Gastrocnemius medialis (tissue), 4 donors: ENCODE results near the gene SFXN5. TPM values are rescaled to one million over a fixed set of nuclear protein-coding genes. Genes with fewer than 3 reads are reported as not detected.

Experiments
- ATAC-seq, 2 donors: fragments of 150-250 bp; one replicate each; pipeline ENCODE4 v1.9.1; 2016
- DNase-seq, 2 donors: peaks; one replicate each; pipeline ENCODE4 v3.0.0-alpha.2; 2019
- H3K27ac ChIP-seq, 4 donors: fragments of 200-600 bp; sonication (generic); 1 replicate in 1 of 4; 2 replicates in 3 of 4; pipeline ENCODE4 v1.5.1; 2016 to 2018; ENCODE audit warnings: mild to moderate bottlenecking in 2 of 4, moderate library complexity in 1 of 4
- H3K27me3 ChIP-seq, 3 donors: fragments of 200-600 bp; sonication (generic) in 2 of 3; 1 replicate in 1 of 3; 2 replicates in 2 of 3; pipeline versions ENCODE4 v1.5.1 to v1.6.0; 2016 to 2019; ENCODE audit warnings: mild to moderate bottlenecking in 1 of 3, moderate library complexity in 1 of 3
- H3K36me3 ChIP-seq, 2 donors: fragments of 200-600 bp; sonication (generic) in 1 of 2; one replicate each; pipeline ENCODE4 v1.5.1; 2017 to 2018
- H3K4me1 ChIP-seq, 2 donors: fragments of 200-600 bp; sonication (generic) in 1 of 2; one replicate each; pipeline ENCODE4 v1.5.1; 2016 to 2017; ENCODE audit warnings: mild to moderate bottlenecking in 2 of 2
- H3K4me3 ChIP-seq, 4 donors: fragments of 200-600 bp; sonication (generic) in 3 of 4; 1 replicate in 1 of 4; 2 replicates in 3 of 4; pipeline ENCODE4 v1.5.1; 2016 to 2019; ENCODE audit warnings: mild to moderate bottlenecking in 2 of 4
- H3K9me3 ChIP-seq, 3 donors: fragments of 200-600 bp; sonication (generic) in 2 of 3; 1 replicate in 1 of 3; 2 replicates in 2 of 3; pipeline ENCODE4 v1.5.1; 2016 to 2019
- POLR2A ChIP-seq, 2 donors: fragments of 450-650 bp; IDR thresholded peaks; one replicate each; pipeline ENCODE4 v1.6.1; 2017; ENCODE audit warnings: antibody characterized with exemption in 2 of 2, mild to moderate bottlenecking in 2 of 2, moderate library complexity in 2 of 2
- in situ Hi-C, 4 donors: fragments of 200-750 bp; cut with MboI; loops; one replicate each; pipeline versions ENCODE4 v1.15.0 to v1.8.0; 2017; ENCODE audit warnings: low sequenced_read_pairs in 4 of 4
- intact Hi-C: fragments of 100-400 bp; cut with DNase I; formaldehyde crosslinking; loops from one replicate; pipeline ENCODE4 v1.15.1; 2023; ENCODE audit warnings: low total_unique reads
- total RNA-seq, 4 donors: library from RNA; depleted of rRNA; stranded (reverse); fragments of >200 nt; gene quantifications; one replicate each; pipeline versions ENCODE4 v1.1.0 to v1.2.3, GENCODE V29; 2016
- TF ChIP-seq, protein P1 (sequence below), 5 experiments: fragments of 450-650 bp in 3 of 5; fragments of 200-600 bp in 2 of 5; sonication (generic) in 2 of 5; IDR thresholded peaks in 4 of 5; conservative IDR thresholded peaks in 1 of 5; 1 replicate in 4 of 5; 2 replicates in 1 of 5; pipeline ENCODE4 v1.5.1; 2016 to 2019; ENCODE audit warnings: antibody characterized with exemption in 5 of 5, mild to moderate bottlenecking in 3 of 5, moderate library complexity in 3 of 5

SFXN5 gene
- total RNA-seq, 4 donors from 2014 or later: 6.8 to 22.7 (median 9.1) TPM

DNA sequence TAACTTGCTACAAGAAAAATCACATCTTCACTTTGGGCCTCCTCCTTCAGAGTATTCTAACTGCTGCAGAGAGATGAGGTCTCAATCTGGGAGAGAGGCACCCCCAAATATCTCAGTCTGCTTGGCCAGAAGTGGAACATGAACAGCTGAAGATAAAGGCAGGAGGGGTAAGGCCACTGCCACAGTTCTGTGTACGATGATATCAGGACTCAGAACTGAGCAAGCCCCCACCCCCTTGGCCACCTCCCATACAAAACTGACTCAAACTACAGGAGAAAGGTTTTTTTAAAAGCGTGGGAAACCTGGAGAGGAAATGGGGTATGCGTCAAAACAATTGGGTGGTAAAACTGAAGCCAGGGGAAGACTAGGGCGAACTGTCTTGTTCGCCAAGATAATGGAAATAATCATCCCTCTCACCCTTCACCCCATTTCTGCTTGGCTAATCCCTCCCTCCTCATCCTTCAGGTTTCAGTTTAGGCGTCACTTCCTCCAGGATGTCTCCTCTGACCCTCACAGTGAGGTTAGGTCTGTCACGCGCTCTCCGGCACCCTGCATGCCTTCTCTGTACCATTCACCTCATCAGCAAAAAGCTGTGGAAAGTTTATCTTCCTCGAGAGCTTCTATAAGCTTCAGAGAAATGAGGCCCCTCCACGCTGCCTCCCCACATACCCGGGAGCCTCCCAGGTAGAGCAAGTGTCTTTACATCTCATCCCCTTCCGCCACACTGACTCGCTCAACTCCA lies 64.4 kb downstream of the SFXN5 start:
- TF ChIP-seq, protein P1, sequence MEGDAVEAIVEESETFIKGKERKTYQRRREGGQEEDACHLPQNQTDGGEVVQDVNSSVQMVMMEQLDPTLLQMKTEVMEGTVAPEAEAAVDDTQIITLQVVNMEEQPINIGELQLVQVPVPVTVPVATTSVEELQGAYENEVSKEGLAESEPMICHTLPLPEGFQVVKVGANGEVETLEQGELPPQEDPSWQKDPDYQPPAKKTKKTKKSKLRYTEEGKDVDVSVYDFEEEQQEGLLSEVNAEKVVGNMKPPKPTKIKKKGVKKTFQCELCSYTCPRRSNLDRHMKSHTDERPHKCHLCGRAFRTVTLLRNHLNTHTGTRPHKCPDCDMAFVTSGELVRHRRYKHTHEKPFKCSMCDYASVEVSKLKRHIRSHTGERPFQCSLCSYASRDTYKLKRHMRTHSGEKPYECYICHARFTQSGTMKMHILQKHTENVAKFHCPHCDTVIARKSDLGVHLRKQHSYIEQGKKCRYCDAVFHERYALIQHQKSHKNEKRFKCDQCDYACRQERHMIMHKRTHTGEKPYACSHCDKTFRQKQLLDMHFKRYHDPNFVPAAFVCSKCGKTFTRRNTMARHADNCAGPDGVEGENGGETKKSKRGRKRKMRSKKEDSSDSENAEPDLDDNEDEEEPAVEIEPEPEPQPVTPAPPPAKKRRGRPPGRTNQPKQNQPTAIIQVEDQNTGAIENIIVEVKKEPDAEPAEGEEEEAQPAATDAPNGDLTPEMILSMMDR (IDR thresholded peaks at IDR 0.05 in 4 of 5, conservative IDR thresholded peaks at IDR 0.05 in 1 of 5): no peak
- no peak for TF ChIP-seq POLR2A (IDR thresholded peaks at IDR 0.05)
- Histone ChIP-seq H3K4me1 (peaks cover 0 to 7% of the 10 kb centered on the region in 2 donors), H3K4me3 (no peak overlapping the region), H3K27ac (no peak overlapping the region), H3K27me3 (no peaks in the 10 kb centered on the region), H3K9me3 (no peaks in the 10 kb centered on the region), H3K36me3 (no peaks in the 10 kb centered on the region)
- in situ Hi-C loops (loop anchor here in 1 of 4 donors (10.0 kb wide), 1 partner anchor 148 kb away; no protein-coding TSS in a partner anchor), intact Hi-C loops (no loop called here)
- ATAC-seq (no peak), DNase-seq (no peak)

DNA sequence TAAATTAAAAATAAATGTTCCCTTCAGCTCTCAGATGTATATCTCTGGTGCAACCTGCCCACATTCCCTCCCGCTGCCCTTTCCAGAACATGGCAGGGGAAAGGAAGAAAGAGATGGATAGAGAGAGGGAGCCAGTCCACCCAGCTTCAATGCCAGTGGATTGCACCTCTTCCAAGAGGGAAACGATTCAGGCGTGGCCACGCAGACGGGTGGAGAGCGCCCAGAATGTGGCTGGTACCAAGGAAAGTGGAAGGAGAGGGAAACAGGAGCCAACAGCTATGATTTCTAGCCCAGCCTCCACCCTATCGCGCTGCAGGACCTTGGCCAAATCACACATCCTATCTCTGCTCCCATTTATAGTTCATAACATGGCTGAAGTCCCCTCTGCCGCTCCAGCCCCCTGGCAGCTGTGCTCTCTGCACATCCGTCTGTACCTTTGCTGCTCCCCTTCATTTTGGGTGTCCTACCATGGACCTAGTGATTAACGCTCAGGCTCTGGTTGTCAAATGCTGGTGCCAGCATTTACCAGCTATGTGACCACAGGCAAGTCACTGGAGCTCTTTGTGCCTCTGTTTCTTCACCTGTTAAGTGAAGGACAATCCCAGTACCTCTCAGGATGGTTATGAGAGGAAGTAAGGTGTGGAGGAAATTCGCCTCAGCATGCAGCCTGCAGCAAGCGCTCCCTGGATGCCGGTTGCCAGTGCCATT lies 66.5 kb downstream of the SFXN5 start:
- Histone ChIP-seq H3K9me3 (no peaks in the 10 kb centered on the region), H3K4me3 (no peak overlapping the region), H3K27ac (no peak overlapping the region), H3K4me1 (peaks cover 0 to 7% of the 10 kb centered on the region in 2 donors), H3K36me3 (peaks cover 0 to 9% of the 10 kb centered on the region in 2 donors), H3K27me3 (no peaks in the 10 kb centered on the region)
- in situ Hi-C loops: loop anchor here in 1 of 4 donors (10.0 kb wide), 1 partner anchor 150 kb away; no protein-coding TSS in a partner anchor
- TF ChIP-seq, protein P1 (IDR thresholded peaks at IDR 0.05 in 4 of 5, conservative IDR thresholded peaks at IDR 0.05 in 1 of 5): no peak
- TF ChIP-seq POLR2A (IDR thresholded peaks at IDR 0.05): no peak
- ATAC-seq: no peak
- no peak for DNase-seq
- intact Hi-C loops: no loop called here

DNA sequence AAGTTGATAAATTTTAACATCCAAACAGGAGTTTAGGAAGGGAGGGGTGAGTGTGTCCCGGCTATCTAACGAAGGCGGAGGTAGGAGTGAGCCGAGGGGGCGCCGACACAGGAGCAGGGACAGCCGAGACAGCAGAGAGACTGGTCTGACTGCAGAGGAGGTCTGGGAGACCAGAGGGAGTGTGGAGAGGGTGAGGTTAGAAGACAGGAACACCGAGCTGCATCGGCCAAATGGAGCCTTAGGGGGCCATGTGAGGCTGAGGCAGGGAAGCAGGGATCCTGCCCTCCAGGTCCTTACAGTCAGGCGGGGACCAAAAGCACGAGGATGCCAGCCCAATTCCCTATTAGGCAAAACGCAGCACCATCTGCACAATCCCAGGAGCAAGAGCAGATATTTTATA lies 67.0 kb downstream of the SFXN5 start:
- peaks cover 0 to 7% of the 10 kb centered on the region in 2 donors for H3K4me1 ChIP-seq
- TF ChIP-seq POLR2A (IDR thresholded peaks at IDR 0.05): no peak
- TF ChIP-seq, protein P1 (IDR thresholded peaks at IDR 0.05 in 4 of 5, conservative IDR thresholded peaks at IDR 0.05 in 1 of 5): no peak
- no peak for ATAC-seq
- intact Hi-C loops (no loop called here), in situ Hi-C loops (loop anchor here in 1 of 4 donors (10.0 kb wide), 1 partner anchor 150 kb away; no protein-coding TSS in a partner anchor)
- H3K27me3 ChIP-seq: no peaks in the 10 kb centered on the region
- DNase-seq: no peak
- no peak overlapping the region for H3K27ac ChIP-seq
- H3K36me3 ChIP-seq: peaks cover 0 to 9% of the 10 kb centered on the region in 2 donors
- no peak overlapping the region for H3K4me3 ChIP-seq
- no peaks in the 10 kb centered on the region for H3K9me3 ChIP-seq

DNA sequence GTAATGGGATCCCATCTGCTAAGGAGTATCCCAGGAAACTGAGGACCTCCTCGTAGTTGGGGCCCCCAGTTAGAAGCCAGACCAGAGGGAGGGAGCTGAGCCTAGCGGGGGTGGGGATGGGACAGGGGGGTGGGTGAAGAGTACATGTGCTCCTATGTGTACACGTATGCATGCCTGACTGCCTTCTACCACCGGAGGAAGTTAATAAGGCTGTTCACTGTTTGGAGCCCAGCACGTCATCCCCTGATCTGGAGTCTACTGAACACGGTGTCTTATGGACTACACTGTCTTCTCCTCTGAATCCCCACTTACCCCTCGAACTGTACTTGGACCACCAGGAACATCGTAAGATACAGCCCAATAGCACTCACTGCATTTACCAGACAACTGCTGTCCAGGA lies 68.5 kb downstream of the SFXN5 start:
- DNase-seq (no peak), ATAC-seq (no peak)
- TF ChIP-seq, protein P1 (IDR thresholded peaks at IDR 0.05 in 4 of 5, conservative IDR thresholded peaks at IDR 0.05 in 1 of 5): no peak
- TF ChIP-seq POLR2A (IDR thresholded peaks at IDR 0.05): no peak
- Histone ChIP-seq H3K36me3 (peaks cover 0 to 17% of the 10 kb centered on the region in 2 donors), H3K4me1 (no peaks in the 10 kb centered on the region), H3K9me3 (no peaks in the 10 kb centered on the region), H3K27me3 (no peaks in the 10 kb centered on the region), H3K4me3 (no peak overlapping the region), H3K27ac (no peak overlapping the region)
- intact Hi-C loops: no loop called here
- in situ Hi-C loops: loop anchor here in 1 of 4 donors (10.0 kb wide), 1 partner anchor 152 kb away; no protein-coding TSS in a partner anchor
